Prostate gland (tissue), 2 donors: ENCODE measurements around the gene ZBTB26. TPM values are rescaled to one million over a fixed set of nuclear protein-coding genes. Genes with fewer than 3 reads are reported as not detected.

ENCODE experiments used
- DNase-seq: peaks from one replicate; pipeline ENCODE4 v3.0.0-alpha.2; 2019; ENCODE audit warnings: low spot score
- H3K27ac ChIP-seq, 2 donors: fragments of 200-600 bp; sonication (generic); 2 replicates each; pipeline ENCODE4 v1.5.1; 2017 to 2019
- H3K27me3 ChIP-seq: fragments of 200-600 bp; sonication (generic); replicated peaks from 2 replicates; pipeline ENCODE4 v1.5.1; 2019; ENCODE audit not compliant: insufficient read depth
- H3K36me3 ChIP-seq, 2 donors: fragments of 200-600 bp; sonication (generic); 1 replicate in 1 of 2; 2 replicates in 1 of 2; pipeline versions ENCODE4 v1.5.1 to v1.8.1; 2017 to 2019
- H3K4me1 ChIP-seq: fragments of 200-600 bp; sonication (generic); replicated peaks from 2 replicates; pipeline ENCODE4 v1.5.1; 2019
- H3K4me3 ChIP-seq, 2 donors: fragments of 200-600 bp; sonication (generic); 2 replicates each; pipeline ENCODE4 v1.5.1; 2017 to 2019
- H3K9me3 ChIP-seq: fragments of 200-600 bp; sonication (generic); 2 replicates; pipeline ENCODE4 v1.5.1; 2017
- CTCF ChIP-seq, 4 experiments: fragments of 200-600 bp in 2 of 4; fragments of 450-650 bp in 2 of 4; sonication (generic) in 2 of 4; IDR thresholded peaks; 1 replicate in 3 of 4; 2 replicates in 1 of 4; pipeline ENCODE4 v1.5.1; 2016 to 2019; ENCODE audit warnings: antibody characterized with exemption in 4 of 4, mild to moderate bottlenecking in 2 of 4, moderate library complexity in 2 of 4
- POLR2A ChIP-seq: fragments of 450-650 bp; IDR thresholded peaks from one replicate; pipeline ENCODE4 v1.6.1; 2016; ENCODE audit warnings: antibody characterized with exemption, mild to moderate bottlenecking
- POLR2AphosphoS5 ChIP-seq: sonication (generic); formaldehyde crosslinking; IDR thresholded peaks from one replicate; pipeline ENCODE4 v1.6.1; 2017; ENCODE audit warnings: antibody characterized with exemption
- WGBS: methylation state at CpG from one replicate; pipeline ENCODE4 v1.1.5; 2018; 5-methylcytosine and 5-hydroxymethylcytosine counted together
- intact Hi-C: fragments of 100-400 bp; cut with DNase I; formaldehyde crosslinking; loops from one replicate; pipeline ENCODE4 v1.14.2; 2022
- total RNA-seq, 2 donors: library from RNA; depleted of rRNA; stranded (reverse); fragments of >200 nt; gene quantifications; one replicate each; pipeline ENCODE4 v1.1.0, GENCODE V29; 2016

ZBTB26 gene
- total RNA-seq, 2 donors from 2014 or later, result 5.6 to 10.5 TPM

- Histone ChIP-seq H3K27me3 (no peaks in the 10 kb centered on the region), H3K4me1 (no peaks in the 10 kb centered on the region), H3K27ac (no peak overlapping the region), H3K4me3 (no peak overlapping the region), H3K36me3 (no peaks in the 10 kb centered on the region), H3K9me3 (no peaks in the 10 kb centered on the region)
- intact Hi-C loops, result loop anchor here (10.0 kb wide), 1 partner anchor 94 kb away; no protein-coding TSS in a partner anchor
- 74% methylated on average over 2 of the region's 2 CpGs for WGBS
- no peak for DNase-seq
- TF ChIP-seq CTCF (IDR thresholded peaks at IDR 0.05) (no peak), POLR2A (no peak), POLR2AphosphoS5 (no peak)
These were observed 30.5 kb downstream of the ZBTB26 start for GRCh38 chr9:122900791-122901190.

- Histone ChIP-seq H3K4me1 (no peaks in the 10 kb centered on the region), H3K27ac (no peak overlapping the region), H3K9me3 (no peaks in the 10 kb centered on the region), H3K36me3 (no peaks in the 10 kb centered on the region), H3K4me3 (no peak overlapping the region), H3K27me3 (no peaks in the 10 kb centered on the region)
- no peak for DNase-seq
- intact Hi-C loops, result no loop called here
- WGBS, result 97% methylated on average over 1 of the region's 1 CpG
- TF ChIP-seq POLR2AphosphoS5 (no peak), POLR2A (no peak), CTCF (IDR thresholded peaks at IDR 0.05) (no peak)
These were observed 33.3 kb downstream of the ZBTB26 start for GRCh38 chr9:122897969-122898368.

- H3K4me1 ChIP-seq, result no peaks in the 10 kb centered on the region
- WGBS, result 82% methylated on average over 3 of the region's 3 CpGs
- no peak for DNase-seq
- H3K36me3 ChIP-seq, result peaks cover 0 to 6% of the 10 kb centered on the region in 2 donors
- H3K27me3 ChIP-seq, result no peaks in the 10 kb centered on the region
- H3K27ac ChIP-seq, result no peak overlapping the region
- no peak overlapping the region for H3K4me3 ChIP-seq
- H3K9me3 ChIP-seq, result no peaks in the 10 kb centered on the region
- TF ChIP-seq POLR2AphosphoS5 (no peak), CTCF (IDR thresholded peaks at IDR 0.05) (no peak), POLR2A (no peak)
- intact Hi-C loops, result no loop called here
These were observed 42.8 kb downstream of the ZBTB26 start for GRCh38 chr9:122888480-122888879.

- Histone ChIP-seq H3K9me3 (no peaks in the 10 kb centered on the region), H3K27ac (no peak overlapping the region), H3K36me3 (no peaks in the 10 kb centered on the region), H3K4me3 (no peak overlapping the region), H3K4me1 (no peaks in the 10 kb centered on the region), H3K27me3 (no peaks in the 10 kb centered on the region)
- intact Hi-C loops, result no loop called here
- 94% methylated on average over 2 of the region's 2 CpGs for WGBS
- DNase-seq, result no peak
- TF ChIP-seq POLR2AphosphoS5 (no peak), CTCF (IDR thresholded peaks at IDR 0.05) (no peak), POLR2A (no peak)
These were observed 48.2 kb downstream of the ZBTB26 start for GRCh38 chr9:122883125-122883524.

- intact Hi-C loops, result no loop called here
- no peak for DNase-seq
- Histone ChIP-seq H3K4me3 (no peak overlapping the region), H3K9me3 (no peaks in the 10 kb centered on the region), H3K36me3 (peaks cover 0 to 3% of the 10 kb centered on the region in 2 donors), H3K27ac (no peak overlapping the region), H3K4me1 (no peaks in the 10 kb centered on the region), H3K27me3 (no peaks in the 10 kb centered on the region)
- WGBS, result 75% methylated on average over 2 of the region's 2 CpGs
- TF ChIP-seq POLR2AphosphoS5, result no peak
- no peak for TF ChIP-seq POLR2A
- no peak for TF ChIP-seq CTCF (IDR thresholded peaks at IDR 0.05)
These were observed 51.9 kb downstream of the ZBTB26 start for GRCh38 chr9:122879443-122879842.
